ENCODE data around the gene PIGP. TPM values are rescaled to one million over a fixed set of nuclear protein-coding genes. Genes with fewer than 3 reads are reported as not detected.

Gene PIGP
- total and polyA plus RNA-seq, 2 of the 13 experiments (the other 11 are each of a cell fraction or from before 2014, with no cell fraction given) = 14.8 to 33.4 TPM

DNA sequence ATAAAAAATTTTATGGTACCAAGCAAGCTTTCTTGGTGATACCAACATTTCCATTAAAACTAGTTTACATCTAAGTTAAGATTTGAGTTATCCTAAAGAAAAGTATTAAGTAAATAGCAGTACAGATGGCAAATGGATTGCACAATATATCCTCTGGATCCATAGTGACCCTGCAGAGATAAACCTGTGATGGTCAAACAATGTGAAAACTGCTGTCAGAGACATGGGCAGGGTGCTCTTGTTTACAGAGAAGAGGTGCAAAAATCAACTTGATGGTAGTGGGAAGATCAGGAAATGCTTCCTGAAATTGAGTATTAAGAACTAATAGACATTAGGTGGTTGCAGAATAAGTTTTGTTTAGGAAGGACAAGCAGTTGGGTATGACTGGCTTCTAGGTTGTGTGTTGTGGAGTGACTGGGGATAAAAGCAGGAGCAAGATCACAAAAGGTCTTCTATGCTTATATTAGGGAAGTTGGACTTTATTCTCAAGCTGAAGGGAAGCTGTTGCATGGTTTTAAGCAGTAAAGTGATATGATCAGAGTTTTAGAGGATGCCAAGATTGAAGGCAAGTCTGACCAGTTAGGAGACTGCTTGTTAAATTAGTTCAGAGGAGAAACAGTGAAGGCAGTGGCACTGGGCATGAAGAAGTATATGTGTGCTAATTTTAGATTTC is 10.1 kb upstream of the PIGP start (continued):
- TF ChIP-seq, protein P1, sequence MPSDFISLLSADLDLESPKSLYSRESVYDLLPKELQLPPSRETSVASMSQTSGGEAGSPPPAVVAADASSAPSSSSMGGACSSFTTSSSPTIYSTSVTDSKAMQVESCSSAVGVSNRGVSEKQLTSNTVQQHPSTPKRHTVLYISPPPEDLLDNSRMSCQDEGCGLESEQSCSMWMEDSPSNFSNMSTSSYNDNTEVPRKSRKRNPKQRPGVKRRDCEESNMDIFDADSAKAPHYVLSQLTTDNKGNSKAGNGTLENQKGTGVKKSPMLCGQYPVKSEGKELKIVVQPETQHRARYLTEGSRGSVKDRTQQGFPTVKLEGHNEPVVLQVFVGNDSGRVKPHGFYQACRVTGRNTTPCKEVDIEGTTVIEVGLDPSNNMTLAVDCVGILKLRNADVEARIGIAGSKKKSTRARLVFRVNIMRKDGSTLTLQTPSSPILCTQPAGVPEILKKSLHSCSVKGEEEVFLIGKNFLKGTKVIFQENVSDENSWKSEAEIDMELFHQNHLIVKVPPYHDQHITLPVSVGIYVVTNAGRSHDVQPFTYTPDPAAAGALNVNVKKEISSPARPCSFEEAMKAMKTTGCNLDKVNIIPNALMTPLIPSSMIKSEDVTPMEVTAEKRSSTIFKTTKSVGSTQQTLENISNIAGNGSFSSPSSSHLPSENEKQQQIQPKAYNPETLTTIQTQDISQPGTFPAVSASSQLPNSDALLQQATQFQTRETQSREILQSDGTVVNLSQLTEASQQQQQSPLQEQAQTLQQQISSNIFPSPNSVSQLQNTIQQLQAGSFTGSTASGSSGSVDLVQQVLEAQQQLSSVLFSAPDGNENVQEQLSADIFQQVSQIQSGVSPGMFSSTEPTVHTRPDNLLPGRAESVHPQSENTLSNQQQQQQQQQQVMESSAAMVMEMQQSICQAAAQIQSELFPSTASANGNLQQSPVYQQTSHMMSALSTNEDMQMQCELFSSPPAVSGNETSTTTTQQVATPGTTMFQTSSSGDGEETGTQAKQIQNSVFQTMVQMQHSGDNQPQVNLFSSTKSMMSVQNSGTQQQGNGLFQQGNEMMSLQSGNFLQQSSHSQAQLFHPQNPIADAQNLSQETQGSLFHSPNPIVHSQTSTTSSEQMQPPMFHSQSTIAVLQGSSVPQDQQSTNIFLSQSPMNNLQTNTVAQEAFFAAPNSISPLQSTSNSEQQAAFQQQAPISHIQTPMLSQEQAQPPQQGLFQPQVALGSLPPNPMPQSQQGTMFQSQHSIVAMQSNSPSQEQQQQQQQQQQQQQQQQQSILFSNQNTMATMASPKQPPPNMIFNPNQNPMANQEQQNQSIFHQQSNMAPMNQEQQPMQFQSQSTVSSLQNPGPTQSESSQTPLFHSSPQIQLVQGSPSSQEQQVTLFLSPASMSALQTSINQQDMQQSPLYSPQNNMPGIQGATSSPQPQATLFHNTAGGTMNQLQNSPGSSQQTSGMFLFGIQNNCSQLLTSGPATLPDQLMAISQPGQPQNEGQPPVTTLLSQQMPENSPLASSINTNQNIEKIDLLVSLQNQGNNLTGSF (CRISPR knock-in tag; IDR thresholded peaks at IDR 0.05) = no peak
- no peak for TF ChIP-seq ZNF142 (CRISPR knock-in tag; IDR thresholded peaks at IDR 0.05)
- TF ChIP-seq, protein P2, sequence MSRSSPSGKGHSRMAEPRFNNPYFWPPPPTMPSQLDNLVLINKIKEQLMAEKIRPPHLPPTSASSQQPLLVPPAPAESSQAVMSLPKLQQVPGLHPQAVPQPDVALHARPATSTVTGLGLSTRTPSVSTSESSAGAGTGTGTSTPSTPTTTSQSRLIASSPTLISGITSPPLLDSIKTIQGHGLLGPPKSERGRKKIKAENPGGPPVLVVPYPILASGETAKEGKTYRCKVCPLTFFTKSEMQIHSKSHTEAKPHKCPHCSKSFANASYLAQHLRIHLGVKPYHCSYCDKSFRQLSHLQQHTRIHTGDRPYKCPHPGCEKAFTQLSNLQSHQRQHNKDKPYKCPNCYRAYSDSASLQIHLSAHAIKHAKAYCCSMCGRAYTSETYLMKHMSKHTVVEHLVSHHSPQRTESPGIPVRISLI (CRISPR knock-in tag; IDR thresholded peaks at IDR 0.05; ENCODE audit: borderline replicate concordance) = no peak
- TF ChIP-seq ZFAT (CRISPR knock-in tag; conservative IDR thresholded peaks at IDR 0.05) = no peak
- TF ChIP-seq JUN (CRISPR knock-in tag; IDR thresholded peaks at IDR 0.05) = no peak
- TF ChIP-seq ZNF563 (CRISPR knock-in tag; IDR thresholded peaks at IDR 0.05) = no peak
- TF ChIP-seq IKZF5 (CRISPR knock-in tag; IDR thresholded peaks at IDR 0.05) = peak; percentile 69
- no peak for TF ChIP-seq CC2D1A (CRISPR knock-in tag; IDR thresholded peaks at IDR 0.05)
- TF ChIP-seq SOX5 (CRISPR knock-in tag; IDR thresholded peaks at IDR 0.05; ENCODE audit: borderline replicate concordance) = peak; percentile 92; the same call in 1 of the 2 replicates
- TF ChIP-seq HNRNPL (IDR thresholded peaks at IDR 0.05; ENCODE audit: low read depth, low read length) = no peak
- no peak for TF ChIP-seq KAT7 (CRISPR knock-in tag; IDR thresholded peaks at IDR 0.05; ENCODE audit: borderline replicate concordance)
- peak; percentile 68; the same call in 1 of the 2 replicates for TF ChIP-seq ZNF878 (CRISPR knock-in tag; IDR thresholded peaks at IDR 0.05)
- TF ChIP-seq ZNF282 (IDR thresholded peaks at IDR 0.05; ENCODE audit: partially characterized antibody) = no peak
- no peak for TF ChIP-seq ZNF329 (CRISPR knock-in tag; IDR thresholded peaks at IDR 0.05; ENCODE audit: low read depth)
- TF ChIP-seq REPIN1 (CRISPR knock-in tag; IDR thresholded peaks at IDR 0.05; ENCODE audit: borderline replicate concordance, low read depth) = no peak
- no peak for TF ChIP-seq ZNF496 (CRISPR knock-in tag; IDR thresholded peaks at IDR 0.05; ENCODE audit: insufficient replicate concordance)
